Measurements from ENCODE around the gene RUFY1. TPM values are rescaled to one million over a fixed set of nuclear protein-coding genes. Genes with fewer than 3 reads are reported as not detected.
"Not testable (repeated sequence)": the region's sequence is repeated elsewhere in the genome, so short reads cannot be mapped to it uniquely, and the experiment has no call there.

RUFY1 gene, protein sequence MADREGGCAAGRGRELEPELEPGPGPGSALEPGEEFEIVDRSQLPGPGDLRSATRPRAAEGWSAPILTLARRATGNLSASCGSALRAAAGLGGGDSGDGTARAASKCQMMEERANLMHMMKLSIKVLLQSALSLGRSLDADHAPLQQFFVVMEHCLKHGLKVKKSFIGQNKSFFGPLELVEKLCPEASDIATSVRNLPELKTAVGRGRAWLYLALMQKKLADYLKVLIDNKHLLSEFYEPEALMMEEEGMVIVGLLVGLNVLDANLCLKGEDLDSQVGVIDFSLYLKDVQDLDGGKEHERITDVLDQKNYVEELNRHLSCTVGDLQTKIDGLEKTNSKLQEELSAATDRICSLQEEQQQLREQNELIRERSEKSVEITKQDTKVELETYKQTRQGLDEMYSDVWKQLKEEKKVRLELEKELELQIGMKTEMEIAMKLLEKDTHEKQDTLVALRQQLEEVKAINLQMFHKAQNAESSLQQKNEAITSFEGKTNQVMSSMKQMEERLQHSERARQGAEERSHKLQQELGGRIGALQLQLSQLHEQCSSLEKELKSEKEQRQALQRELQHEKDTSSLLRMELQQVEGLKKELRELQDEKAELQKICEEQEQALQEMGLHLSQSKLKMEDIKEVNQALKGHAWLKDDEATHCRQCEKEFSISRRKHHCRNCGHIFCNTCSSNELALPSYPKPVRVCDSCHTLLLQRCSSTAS
- 43.8 and 56.5 TPM in 2 replicates for total RNA-seq

DNA sequence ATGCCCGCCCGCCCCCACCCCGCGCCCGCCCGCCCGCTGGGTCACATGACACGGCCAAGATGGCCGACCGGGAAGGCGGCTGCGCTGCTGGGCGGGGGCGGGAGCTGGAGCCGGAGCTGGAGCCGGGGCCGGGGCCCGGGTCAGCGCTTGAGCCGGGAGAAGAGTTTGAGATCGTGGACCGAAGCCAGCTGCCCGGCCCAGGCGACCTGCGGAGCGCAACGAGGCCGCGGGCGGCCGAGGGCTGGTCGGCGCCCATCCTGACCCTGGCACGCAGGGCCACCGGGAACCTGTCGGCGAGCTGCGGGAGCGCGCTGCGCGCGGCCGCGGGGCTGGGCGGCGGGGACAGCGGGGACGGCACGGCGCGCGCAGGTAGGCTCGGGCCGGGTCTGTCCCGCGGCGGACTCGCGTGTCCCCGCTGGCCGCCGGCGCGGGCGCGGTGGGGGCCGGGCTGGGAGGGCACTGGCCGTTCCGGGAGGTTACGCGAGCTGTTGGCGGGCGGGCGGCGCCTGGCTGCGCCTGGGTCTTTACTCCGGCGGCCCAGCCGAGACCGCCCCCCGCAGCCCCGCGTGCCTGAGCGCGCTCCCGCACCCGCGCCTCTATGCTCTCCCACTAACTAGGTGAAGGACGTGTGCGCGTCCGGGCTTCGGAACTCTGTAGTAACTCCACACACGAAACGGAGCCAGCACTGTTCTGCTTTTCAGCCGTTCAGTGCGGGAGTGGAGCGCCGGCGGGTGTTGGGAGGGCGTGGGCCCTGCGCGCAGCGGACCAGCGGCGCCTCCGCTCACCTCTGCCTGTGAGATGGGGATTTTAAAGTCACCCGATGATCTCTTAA lies at the start of gene RUFY1:
Gene RUFY1 (plus strand): TSS at position 44 of the 832 bp plus-strand sequence. CDS start 16 bp downstream, at position 60.
- H3K36me3 ChIP-seq (ENCODE audit: control insufficient read depth, insufficient read depth, low read length) = no peaks in the 10 kb centered on the region
- TF ChIP-seq, protein P1, sequence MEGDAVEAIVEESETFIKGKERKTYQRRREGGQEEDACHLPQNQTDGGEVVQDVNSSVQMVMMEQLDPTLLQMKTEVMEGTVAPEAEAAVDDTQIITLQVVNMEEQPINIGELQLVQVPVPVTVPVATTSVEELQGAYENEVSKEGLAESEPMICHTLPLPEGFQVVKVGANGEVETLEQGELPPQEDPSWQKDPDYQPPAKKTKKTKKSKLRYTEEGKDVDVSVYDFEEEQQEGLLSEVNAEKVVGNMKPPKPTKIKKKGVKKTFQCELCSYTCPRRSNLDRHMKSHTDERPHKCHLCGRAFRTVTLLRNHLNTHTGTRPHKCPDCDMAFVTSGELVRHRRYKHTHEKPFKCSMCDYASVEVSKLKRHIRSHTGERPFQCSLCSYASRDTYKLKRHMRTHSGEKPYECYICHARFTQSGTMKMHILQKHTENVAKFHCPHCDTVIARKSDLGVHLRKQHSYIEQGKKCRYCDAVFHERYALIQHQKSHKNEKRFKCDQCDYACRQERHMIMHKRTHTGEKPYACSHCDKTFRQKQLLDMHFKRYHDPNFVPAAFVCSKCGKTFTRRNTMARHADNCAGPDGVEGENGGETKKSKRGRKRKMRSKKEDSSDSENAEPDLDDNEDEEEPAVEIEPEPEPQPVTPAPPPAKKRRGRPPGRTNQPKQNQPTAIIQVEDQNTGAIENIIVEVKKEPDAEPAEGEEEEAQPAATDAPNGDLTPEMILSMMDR (IDR thresholded peaks at IDR 0.05; ENCODE audit: insufficient read depth, low read length, poor library complexity, severe bottlenecking) = no peak
- DNase-seq (ENCODE audit: low read depth) = no peak
- peak within 1 kb of the TSS; percentile 73 for H3K4me3 ChIP-seq (ENCODE audit: low read depth, low read length)
- H3K27me3 ChIP-seq (ENCODE audit: control insufficient read depth, insufficient read depth, low read length) = no peaks in the 10 kb centered on the region

- not testable (repeated sequence) for DNase-seq (ENCODE audit: low read depth); H3K27me3 ChIP-seq (ENCODE audit: control insufficient read depth, insufficient read depth, low read length); H3K36me3 ChIP-seq (ENCODE audit: control insufficient read depth, insufficient read depth, low read length); H3K4me3 ChIP-seq (ENCODE audit: low read depth, low read length)
Observed at GRCh38 chr5:179501997-179502396, 48.4 kb upstream of the RUFY1 start.

DNA sequence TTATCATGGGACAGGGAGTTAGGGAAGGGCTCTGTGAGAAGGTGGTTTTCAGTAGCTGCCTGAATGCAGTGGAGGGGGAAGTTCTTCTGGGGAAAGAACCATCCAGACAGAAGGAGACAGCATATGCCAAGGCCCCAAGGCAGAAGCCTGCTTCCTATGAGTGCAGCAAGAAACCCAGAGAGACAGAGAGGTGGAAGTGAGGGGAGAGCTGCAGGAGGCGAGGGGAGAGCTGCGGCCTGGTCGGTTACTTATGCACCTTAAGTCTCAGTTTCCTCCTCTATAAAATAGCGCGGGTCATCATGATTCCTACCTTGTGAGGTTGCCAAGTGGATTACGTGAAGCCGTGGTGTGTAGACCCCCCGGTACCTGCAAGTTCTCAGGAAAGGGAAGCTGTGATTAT lies 47.9 kb upstream of the RUFY1 start:
- DNase-seq (ENCODE audit: low read depth); H3K27me3 ChIP-seq (ENCODE audit: control insufficient read depth, insufficient read depth, low read length); H3K36me3 ChIP-seq (ENCODE audit: control insufficient read depth, insufficient read depth, low read length); H3K4me3 ChIP-seq (ENCODE audit: low read depth, low read length): not testable (repeated sequence)

GRCh38 chr5:179504191-179504590 lies 46.2 kb upstream of the RUFY1 start:
- Histone ChIP-seq H3K36me3 (ENCODE audit: control insufficient read depth, insufficient read depth, low read length) (no peaks in the 10 kb centered on the region), H3K4me3 (ENCODE audit: low read depth, low read length) (no peak overlapping the region), H3K27me3 (ENCODE audit: control insufficient read depth, insufficient read depth, low read length) (no peaks in the 10 kb centered on the region)
- TF ChIP-seq, protein P1 (IDR thresholded peaks at IDR 0.05; ENCODE audit: insufficient read depth, low read length, poor library complexity, severe bottlenecking) = no peak
- no peak for DNase-seq (ENCODE audit: low read depth)

DNA sequence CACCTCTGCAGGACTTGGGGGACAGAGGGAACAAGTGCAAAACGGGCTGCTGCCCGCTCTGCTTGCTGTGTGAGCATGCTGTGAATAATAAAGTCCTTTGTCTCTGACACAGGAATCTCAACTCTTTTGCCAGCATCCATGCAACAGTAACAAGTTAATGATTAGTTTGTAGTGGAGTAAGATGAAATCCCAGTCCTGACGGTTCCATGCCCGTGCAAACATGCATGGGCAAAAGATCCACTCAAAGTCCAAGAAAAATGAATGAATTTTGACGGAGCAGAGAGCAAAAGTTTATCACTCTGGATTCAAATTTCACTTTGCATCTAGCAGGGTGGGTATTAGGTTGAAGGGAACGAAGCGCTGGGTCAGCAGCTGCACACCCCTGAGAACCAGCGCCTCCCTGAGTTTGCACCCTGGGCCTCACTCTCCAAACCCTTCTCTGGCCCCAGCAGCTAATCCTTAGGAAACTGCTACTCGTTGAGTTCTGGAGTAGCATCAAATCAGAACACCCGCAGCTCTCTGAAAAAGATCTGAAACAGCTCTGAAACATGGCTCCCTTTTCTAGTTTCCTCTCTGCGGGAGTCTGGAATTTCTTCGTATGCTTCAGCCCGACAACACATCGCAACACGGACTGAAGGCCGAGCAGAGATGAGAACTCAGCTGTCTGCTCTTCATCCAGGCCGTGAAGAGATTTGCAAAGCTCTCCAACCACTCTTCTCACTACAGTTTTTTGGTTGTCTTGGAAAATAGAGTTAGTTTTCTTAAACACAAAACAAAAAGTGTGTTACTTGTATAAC lies 45.6 kb upstream of the RUFY1 start:
- no peak for DNase-seq (ENCODE audit: low read depth)
- H3K27me3 ChIP-seq (ENCODE audit: control insufficient read depth, insufficient read depth, low read length) = no peaks in the 10 kb centered on the region
- H3K36me3 ChIP-seq (ENCODE audit: control insufficient read depth, insufficient read depth, low read length) = no peaks in the 10 kb centered on the region
- H3K4me3 ChIP-seq (ENCODE audit: low read depth, low read length) = no peak overlapping the region
- TF ChIP-seq, protein P1 (IDR thresholded peaks at IDR 0.05; ENCODE audit: insufficient read depth, low read length, poor library complexity, severe bottlenecking) = no peak

DNA sequence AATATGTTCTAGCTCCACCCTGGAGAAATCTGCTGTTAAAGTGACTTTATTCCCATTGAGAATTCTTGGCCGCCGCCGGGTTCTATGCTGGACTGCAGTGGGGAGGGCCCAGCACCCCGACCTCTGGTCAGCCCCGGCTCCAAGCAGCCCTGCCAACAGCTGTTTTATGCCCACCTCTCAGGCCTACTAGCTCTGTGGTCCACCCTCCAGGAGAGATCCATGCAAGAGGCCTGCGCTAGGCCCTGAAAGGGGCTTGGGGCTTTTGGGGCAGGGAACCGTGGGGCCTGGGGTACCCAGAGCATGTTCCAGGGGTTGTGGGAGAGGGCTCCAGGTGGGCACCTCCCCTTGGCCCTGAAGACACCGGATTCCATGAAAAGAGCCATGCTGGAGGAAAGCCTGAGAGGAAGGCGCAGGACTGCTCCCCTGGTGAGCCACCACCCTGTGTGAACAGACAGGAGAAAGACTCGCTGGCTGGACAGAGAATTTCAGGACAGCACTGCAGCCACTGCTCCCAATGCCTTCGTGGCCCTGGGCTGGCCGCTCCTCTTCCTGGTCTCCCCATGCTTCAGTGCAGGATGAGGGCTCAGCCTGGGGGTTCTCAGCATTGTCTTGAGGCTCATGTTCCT lies 44.6 kb upstream of the RUFY1 start:
- Histone ChIP-seq H3K36me3 (ENCODE audit: control insufficient read depth, insufficient read depth, low read length) (no peaks in the 10 kb centered on the region), H3K4me3 (ENCODE audit: low read depth, low read length) (no peak overlapping the region), H3K27me3 (ENCODE audit: control insufficient read depth, insufficient read depth, low read length) (no peaks in the 10 kb centered on the region)
- DNase-seq (ENCODE audit: low read depth) = no peak
- TF ChIP-seq, protein P1 (IDR thresholded peaks at IDR 0.05; ENCODE audit: insufficient read depth, low read length, poor library complexity, severe bottlenecking) = no peak
